Left ventricle myocardium superior (tissue), 1 donor: ENCODE measurements around the gene LCN9. TPM values are rescaled to one million over a fixed set of nuclear protein-coding genes. Genes with fewer than 3 reads are reported as not detected.
A peak's percentile ranks its signal among the peaks of the same experiment; 100 is the strongest.

Experiments
- ATAC-seq: fragments of 200-7000 bp; cut with Tn5 transposase; one replicate; pipeline ENCODE4 v1.9.1; 2020; ENCODE audit warnings: mild to moderate bottlenecking, moderate library complexity
- DNase-seq: peaks from one replicate; pipeline ENCODE4 v3.0.0-alpha.2; 2020
- intact Hi-C: fragments of 100-400 bp; cut with micrococcal nuclease; formaldehyde crosslinking; loops from one replicate; pipeline ENCODE4 v1.11.0; 2022
- total RNA-seq: library from RNA; stranded (reverse); fragmentation: NEBNext Ultra II Directional; extraction: Animal tissue kit (Norgen Biotek cat#: 25700); gene quantifications from one replicate; pipeline ENCODE4 v1.2.1, GENCODE V29; 2021
- donor health status: DM: no; HTN: yes; CAD: no; lungs with severe emphysema.

LCN9 gene
- total RNA-seq, 1 donor from 2014 or later, result not detected

DNA sequence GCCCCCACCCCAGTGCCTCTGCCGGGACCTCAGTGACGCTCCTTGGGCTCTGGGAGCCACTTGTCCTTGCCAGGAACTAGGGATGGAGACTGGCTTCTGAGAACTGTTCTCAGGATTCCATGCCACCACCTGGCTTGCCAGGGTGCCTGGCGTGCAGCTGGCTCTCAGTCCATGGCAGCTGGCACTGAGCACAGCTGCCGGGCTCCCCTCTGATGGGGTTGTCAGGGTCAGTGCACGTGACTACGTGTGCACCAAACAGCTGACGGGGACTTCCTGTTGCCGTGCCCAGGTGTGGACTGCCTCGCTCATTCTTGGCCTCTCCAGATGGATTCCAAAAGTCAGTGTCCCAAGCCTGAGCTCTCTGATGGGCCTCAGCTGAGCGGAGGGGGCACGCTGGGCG, 48.3 kb downstream of the LCN9 start:
- intact Hi-C loops, result no loop called here
- ATAC-seq (no peak), DNase-seq (no peak)

DNA sequence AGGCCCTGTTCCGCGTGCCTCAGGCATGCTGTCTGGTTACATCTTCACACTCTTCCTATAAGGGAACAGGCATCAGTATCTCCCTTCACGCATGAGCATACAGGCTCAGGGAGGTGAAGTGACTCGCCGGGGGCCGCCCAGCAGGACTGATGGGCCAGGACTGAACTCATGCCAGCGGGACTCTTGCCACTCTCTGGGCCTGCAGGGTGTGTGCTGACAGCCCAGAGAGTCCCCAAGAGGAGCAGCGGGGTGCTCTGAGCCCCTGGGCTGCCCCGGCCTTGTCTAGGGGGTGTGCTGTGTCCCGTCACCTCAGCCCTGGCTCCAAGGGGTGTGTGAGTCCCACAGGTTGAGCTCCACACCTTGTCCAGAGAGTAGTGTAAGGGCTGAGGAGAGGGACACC, 48.8 kb downstream of the LCN9 start:
- DNase-seq (no peak), ATAC-seq (no peak)
- intact Hi-C loops, result no loop called here

DNA sequence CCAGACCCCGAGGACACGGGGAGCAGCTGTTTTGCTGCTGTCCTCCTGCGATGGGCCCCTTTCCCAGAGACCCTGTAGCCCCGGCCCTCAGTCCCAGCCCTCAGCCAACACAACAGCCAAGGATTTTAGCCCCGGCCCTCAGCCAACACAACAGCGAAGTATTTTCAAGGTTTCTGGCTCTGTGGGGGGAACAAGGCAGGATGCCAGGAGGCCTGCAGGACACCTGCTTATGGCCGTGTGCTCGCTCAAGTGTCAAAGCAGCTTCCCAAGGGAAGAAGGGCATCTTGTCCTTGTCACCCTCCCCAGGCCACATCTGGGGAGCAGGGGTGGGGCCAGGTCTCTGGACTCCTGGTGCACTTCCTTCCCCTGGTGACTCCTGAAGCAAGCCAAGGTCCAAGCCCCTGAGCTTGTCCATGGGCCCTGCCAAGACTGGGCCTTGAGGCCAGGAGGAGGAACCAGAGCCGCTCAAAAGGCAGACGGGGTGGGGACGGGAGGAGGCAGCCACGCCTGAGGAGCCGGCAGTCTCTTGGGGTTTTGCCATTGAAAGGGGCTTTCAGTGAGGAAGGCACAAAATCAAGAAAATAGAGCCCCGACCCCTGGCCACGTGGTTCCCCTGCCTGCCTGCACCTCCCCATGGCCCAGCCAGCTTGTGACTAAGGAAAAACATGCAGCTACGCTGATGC, 49.6 kb downstream of the LCN9 start:
- intact Hi-C loops, result no loop called here
- ATAC-seq (no peak), DNase-seq (no peak)

GRCh38 chr9:135714242-135715055, 51.3 kb downstream of the LCN9 start:
- DNase-seq (no peak), ATAC-seq (peak; percentile 38)
- intact Hi-C loops, result no loop called here

GRCh38 chr9:135715056-135715595, 52.0 kb downstream of the LCN9 start:
- ATAC-seq, result no peak
- intact Hi-C loops, result no loop called here
- no peak for DNase-seq

DNA sequence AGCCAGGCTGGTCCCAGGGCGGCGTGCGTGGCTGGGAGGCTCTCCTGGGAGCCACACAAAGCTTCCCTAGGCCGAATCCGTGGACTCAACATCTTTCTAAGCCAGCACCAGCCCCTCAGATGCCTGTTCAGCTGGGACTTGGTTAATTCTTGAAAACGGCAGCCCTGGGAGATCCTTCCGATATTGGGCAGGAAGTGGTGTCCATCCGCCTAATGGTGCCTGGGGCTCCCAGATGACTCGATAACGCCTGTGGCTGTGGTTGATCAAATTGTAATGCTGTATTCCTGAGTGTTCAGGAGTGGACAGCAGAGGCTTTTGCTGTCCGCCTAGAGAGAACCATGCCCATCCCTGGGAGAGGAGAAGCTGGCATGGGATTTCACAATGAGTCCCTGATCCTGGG, 52.9 kb downstream of the LCN9 start:
- no peak for ATAC-seq
- DNase-seq, result no peak
- intact Hi-C loops, result no loop called here

Other genes starting within 250 kb of the LCN9 start
- gene PPP1R26, start 183.5 kb upstream of the LCN9 start, total RNA-seq, result 23.3 TPM
- 49.8 TPM for gene MRPS2, start 162.6 kb upstream of the LCN9 start, total RNA-seq
- gene LCN1, start 141.9 kb upstream of the LCN9 start, total RNA-seq, result not detected
- not detected for gene OBP2A, start 117.2 kb upstream of the LCN9 start, total RNA-seq
- not detected for gene PAEP, start 101.6 kb upstream of the LCN9 start, total RNA-seq
- gene GLT6D1, start 23.8 kb upstream of the LCN9 start, total RNA-seq, result not detected
- not detected for gene SOHLH1, start 36.2 kb downstream of the LCN9 start, total RNA-seq
- gene KCNT1, start 38.9 kb downstream of the LCN9 start, total RNA-seq, result 3.1 TPM
- 20.4 TPM for gene CAMSAP1, start 244.2 kb downstream of the LCN9 start, total RNA-seq